ENCODE measurements around the gene TMEM151B. TPM values are rescaled to one million over a fixed set of nuclear protein-coding genes. Genes with fewer than 3 reads are reported as not detected.
"Not testable (repeated sequence)": the region's sequence is repeated elsewhere in the genome, so short reads cannot be mapped to it uniquely, and the experiment has no call there.

The TMEM151B gene
- total and polyA plus RNA-seq, 4 donors = 9.3 to 53.1 (median 34.5) TPM

- H3K27ac ChIP-seq (ENCODE audit: low read depth, low read length); H3K27me3 ChIP-seq (ENCODE audit: control insufficient read depth, insufficient read depth, low read length); H3K4me1 ChIP-seq (ENCODE audit: control insufficient read depth, insufficient read depth, low read length); H3K4me3 ChIP-seq (ENCODE audit: low read depth, low read length); H3K9me3 ChIP-seq (ENCODE audit: control insufficient read depth, insufficient read depth, low read length); H3K36me3 ChIP-seq (ENCODE audit: control insufficient read depth, insufficient read depth, low read length): not testable (repeated sequence)
- DNase-seq (ENCODE audit: low read depth in 4 of 6, low spot score in 6 of 6) = peak in 1 of 6 donors; percentile 69
- WGBS (ENCODE audit: insufficient coverage) = no CpG with 5 or more reads among the region's 9 CpGs
These were observed 58.0 kb downstream of the TMEM151B start for GRCh38 chr6:44328203-44328602.

- H3K27me3 ChIP-seq (ENCODE audit: control insufficient read depth, insufficient read depth, low read length) = peaks cover 5% of the 10 kb centered on the region
- WGBS (ENCODE audit: insufficient coverage) = 91% methylated on average over 4 of the region's 5 CpGs
- H3K9me3 ChIP-seq (ENCODE audit: control insufficient read depth, insufficient read depth, low read length) = no peaks in the 10 kb centered on the region
- no peak overlapping the region for H3K27ac ChIP-seq (ENCODE audit: low read depth, low read length)
- no peak overlapping the region for H3K4me3 ChIP-seq (ENCODE audit: low read depth, low read length)
- peaks cover 8% of the 10 kb centered on the region for H3K4me1 ChIP-seq (ENCODE audit: control insufficient read depth, insufficient read depth, low read length)
- no peak for DNase-seq (ENCODE audit: low read depth in 4 of 6, low spot score in 6 of 6)
- H3K36me3 ChIP-seq (ENCODE audit: control insufficient read depth, insufficient read depth, low read length) = no peaks in the 10 kb centered on the region
These were observed 59.6 kb downstream of the TMEM151B start for GRCh38 chr6:44329858-44330257.

- peaks cover 5% of the 10 kb centered on the region for H3K27me3 ChIP-seq (ENCODE audit: control insufficient read depth, insufficient read depth, low read length)
- peak in 2 of 6 donors; percentile 28 to 67 for DNase-seq (ENCODE audit: low read depth in 4 of 6, low spot score in 6 of 6)
- H3K4me1 ChIP-seq (ENCODE audit: control insufficient read depth, insufficient read depth, low read length) = peaks cover 3% of the 10 kb centered on the region
- no peak overlapping the region for H3K27ac ChIP-seq (ENCODE audit: low read depth, low read length)
- no peaks in the 10 kb centered on the region for H3K9me3 ChIP-seq (ENCODE audit: control insufficient read depth, insufficient read depth, low read length)
- H3K4me3 ChIP-seq (ENCODE audit: low read depth, low read length) = no peak overlapping the region
- WGBS (ENCODE audit: insufficient coverage) = no CpG with 5 or more reads among the region's 7 CpGs
- no peaks in the 10 kb centered on the region for H3K36me3 ChIP-seq (ENCODE audit: control insufficient read depth, insufficient read depth, low read length)
These were observed 62.3 kb downstream of the TMEM151B start for GRCh38 chr6:44332585-44332984.

- H3K9me3 ChIP-seq (ENCODE audit: control insufficient read depth, insufficient read depth, low read length) = no peaks in the 10 kb centered on the region
- no peak overlapping the region for H3K4me3 ChIP-seq (ENCODE audit: low read depth, low read length)
- no peaks in the 10 kb centered on the region for H3K4me1 ChIP-seq (ENCODE audit: control insufficient read depth, insufficient read depth, low read length)
- peaks cover 5% of the 10 kb centered on the region for H3K27me3 ChIP-seq (ENCODE audit: control insufficient read depth, insufficient read depth, low read length)
- DNase-seq (ENCODE audit: low read depth in 4 of 6, low spot score in 6 of 6) = no peak
- H3K27ac ChIP-seq (ENCODE audit: low read depth, low read length) = no peak overlapping the region
- 85% methylated on average over 8 of the region's 11 CpGs for WGBS (ENCODE audit: insufficient coverage)
- no peaks in the 10 kb centered on the region for H3K36me3 ChIP-seq (ENCODE audit: control insufficient read depth, insufficient read depth, low read length)
These were observed 63.1 kb downstream of the TMEM151B start for GRCh38 chr6:44333273-44333919.

- Histone ChIP-seq H3K4me1 (ENCODE audit: control insufficient read depth, insufficient read depth, low read length) (no peaks in the 10 kb centered on the region), H3K9me3 (ENCODE audit: control insufficient read depth, insufficient read depth, low read length) (no peaks in the 10 kb centered on the region), H3K4me3 (ENCODE audit: low read depth, low read length) (no peak overlapping the region), H3K36me3 (ENCODE audit: control insufficient read depth, insufficient read depth, low read length) (no peaks in the 10 kb centered on the region), H3K27me3 (ENCODE audit: control insufficient read depth, insufficient read depth, low read length) (peaks cover 5% of the 10 kb centered on the region), H3K27ac (ENCODE audit: low read depth, low read length) (no peak overlapping the region)
- WGBS (ENCODE audit: insufficient coverage) = 100% methylated on average over 3 of the region's 5 CpGs
- no peak for DNase-seq (ENCODE audit: low read depth in 4 of 6, low spot score in 6 of 6)
These were observed 63.7 kb downstream of the TMEM151B start for GRCh38 chr6:44333942-44334341.

- H3K27me3 ChIP-seq (ENCODE audit: control insufficient read depth, insufficient read depth, low read length) = no peaks in the 10 kb centered on the region
- no peaks in the 10 kb centered on the region for H3K4me1 ChIP-seq (ENCODE audit: control insufficient read depth, insufficient read depth, low read length)
- no peak overlapping the region for H3K27ac ChIP-seq (ENCODE audit: low read depth, low read length)
- no CpG with 5 or more reads among the region's 1 CpG for WGBS (ENCODE audit: insufficient coverage)
- H3K9me3 ChIP-seq (ENCODE audit: control insufficient read depth, insufficient read depth, low read length) = no peaks in the 10 kb centered on the region
- H3K36me3 ChIP-seq (ENCODE audit: control insufficient read depth, insufficient read depth, low read length) = no peaks in the 10 kb centered on the region
- no peak for DNase-seq (ENCODE audit: low read depth in 4 of 6, low spot score in 6 of 6)
- no peak overlapping the region for H3K4me3 ChIP-seq (ENCODE audit: low read depth, low read length)
These were observed 65.4 kb downstream of the TMEM151B start for GRCh38 chr6:44335631-44336030.

GRCh38 chr6:44338228-44339122 lies 68.2 kb downstream of the TMEM151B start:
- Histone ChIP-seq H3K4me1 (ENCODE audit: control insufficient read depth, insufficient read depth, low read length) (peaks cover 9% of the 10 kb centered on the region), H3K4me3 (ENCODE audit: low read depth, low read length) (no peak overlapping the region), H3K36me3 (ENCODE audit: control insufficient read depth, insufficient read depth, low read length) (peaks cover 2% of the 10 kb centered on the region), H3K27ac (ENCODE audit: low read depth, low read length) (peak overlapping the region; percentile 27), H3K27me3 (ENCODE audit: control insufficient read depth, insufficient read depth, low read length) (peaks cover 14% of the 10 kb centered on the region), H3K9me3 (ENCODE audit: control insufficient read depth, insufficient read depth, low read length) (no peaks in the 10 kb centered on the region)
- 3% methylated on average over 10 of the region's 11 CpGs for WGBS (ENCODE audit: insufficient coverage)
- peak; percentile 52 to 95 (median 64) for DNase-seq (ENCODE audit: low read depth in 4 of 6, low spot score in 6 of 6)

- no peak overlapping the region for H3K27ac ChIP-seq (ENCODE audit: low read depth, low read length)
- H3K9me3 ChIP-seq (ENCODE audit: control insufficient read depth, insufficient read depth, low read length) = no peaks in the 10 kb centered on the region
- H3K4me3 ChIP-seq (ENCODE audit: low read depth, low read length) = no peak overlapping the region
- peaks cover 14% of the 10 kb centered on the region for H3K27me3 ChIP-seq (ENCODE audit: control insufficient read depth, insufficient read depth, low read length)
- peaks cover 2% of the 10 kb centered on the region for H3K36me3 ChIP-seq (ENCODE audit: control insufficient read depth, insufficient read depth, low read length)
- H3K4me1 ChIP-seq (ENCODE audit: control insufficient read depth, insufficient read depth, low read length) = peaks cover 9% of the 10 kb centered on the region
- no peak for DNase-seq (ENCODE audit: low read depth in 4 of 6, low spot score in 6 of 6)
- 82% methylated on average over 5 of the region's 5 CpGs for WGBS (ENCODE audit: insufficient coverage)
These were observed 69.1 kb downstream of the TMEM151B start for GRCh38 chr6:44339301-44339700.

- H3K4me3 ChIP-seq (ENCODE audit: low read depth, low read length) = no peak overlapping the region
- no peak overlapping the region for H3K27ac ChIP-seq (ENCODE audit: low read depth, low read length)
- no peaks in the 10 kb centered on the region for H3K9me3 ChIP-seq (ENCODE audit: control insufficient read depth, insufficient read depth, low read length)
- peaks cover 14% of the 10 kb centered on the region for H3K27me3 ChIP-seq (ENCODE audit: control insufficient read depth, insufficient read depth, low read length)
- 82% methylated on average over 5 of the region's 7 CpGs for WGBS (ENCODE audit: insufficient coverage)
- H3K36me3 ChIP-seq (ENCODE audit: control insufficient read depth, insufficient read depth, low read length) = peaks cover 2% of the 10 kb centered on the region
- no peak for DNase-seq (ENCODE audit: low read depth in 4 of 6, low spot score in 6 of 6)
- peaks cover 9% of the 10 kb centered on the region for H3K4me1 ChIP-seq (ENCODE audit: control insufficient read depth, insufficient read depth, low read length)
These were observed 69.7 kb downstream of the TMEM151B start for GRCh38 chr6:44339763-44340625.

Measured in spinal cord (tissue), 10 donors.